Naive thymus-derived CD8-positive, alpha-beta T cell (primary cell): ENCODE measurements around the gene RAI2. TPM values are rescaled to one million over a fixed set of nuclear protein-coding genes. Genes with fewer than 3 reads are reported as not detected.

Experiments used
- ATAC-seq, 2 donors: fragments of 150-1000 bp; cut with Tn5 transposase in 1 of 2; sonication (Bioruptor Pico), chemical (Tn5 transposase) in 1 of 2; 1 replicate in 1 of 2; 2 replicates in 1 of 2; pipeline ENCODE4 v1.10.0; 2021; ENCODE audit warnings: mild to moderate bottlenecking in 2 of 2, moderate library complexity in 2 of 2
- POLR2A ChIA-PET: fragments of 350-600 bp; sonication (Branson Sonifier 250); formaldehyde crosslinking; loops from one replicate; lab custom pipeline; 2021; ENCODE audit warnings: antibody characterized with exemption; lab: Charles Lee
- DNase-seq, 10 donors: peaks; one replicate each; pipeline versions ENCODE4 v3.0.0 to v3.0.0-alpha.2; 2020 to 2022
- H3K27ac Mint-ChIP-seq, 10 donors: one replicate each; pipeline ENCODE4 v1.8.0; 2020 to 2022; ENCODE audit warnings: mild to moderate bottlenecking in 10 of 10, mixed read lengths in 10 of 10, moderate library complexity in 4 of 10, inconsistent platforms in 1 of 10
- H3K27me3 Mint-ChIP-seq, 5 donors: one replicate each; pipeline ENCODE4 v1.8.0; 2021 to 2022; ENCODE audit warnings: mixed read lengths in 5 of 5
- H3K36me3 Mint-ChIP-seq, 3 donors: one replicate each; pipeline ENCODE4 v1.8.0; 2020 to 2022; ENCODE audit warnings: mixed read lengths in 3 of 3, mild to moderate bottlenecking in 2 of 3, inconsistent platforms in 1 of 3
- H3K4me1 Mint-ChIP-seq, 4 donors: one replicate each; pipeline ENCODE4 v1.8.0; 2021 to 2022; ENCODE audit warnings: mixed read lengths in 4 of 4
- H3K4me3 Mint-ChIP-seq, 10 donors: one replicate each; pipeline ENCODE4 v1.8.0; 2020 to 2022; ENCODE audit warnings: mild to moderate bottlenecking in 10 of 10, mixed read lengths in 10 of 10, moderate library complexity in 6 of 10, inconsistent platforms in 1 of 10
- H3K9me3 Mint-ChIP-seq, 9 donors: one replicate each; pipeline ENCODE4 v1.8.0; 2020 to 2022; ENCODE audit warnings: mixed read lengths in 9 of 9, mild to moderate bottlenecking in 3 of 9, inconsistent platforms in 1 of 9, moderate library complexity in 1 of 9
- polyA plus RNA-seq, 3 donors: library from polyadenylated mRNA; unstranded; fragments of 300-500 nt; fragmentation: Illumina TruSeq; gene quantifications; one replicate each; pipeline ENCODE4 v1.2.3, GENCODE V29; 2021
- total RNA-seq, 8 experiments: library from RNA in 2 of 8; stranded (reverse) in 2 of 8; gene quantifications; one replicate each; pipeline ENCODE4 v1.2.3 and lab custom pipeline; 2021 to 2026

The RAI2 gene
- total and polyA plus RNA-seq, 5 experiments from 2014 or later, result 0.92 to 3.2 (median 2.8) TPM

- Mint-ChIP-seq H3K27me3 (no peaks in the 10 kb centered on the region), H3K4me3 (no peak overlapping the region), H3K4me1 (no peaks in the 10 kb centered on the region), H3K9me3 (peaks cover 0 to 7% (median 0%) of the 10 kb centered on the region in 9 donors), H3K27ac (no peak overlapping the region), H3K36me3 (peaks cover 0 to 6% (median 5%) of the 10 kb centered on the region in 3 donors)
- ATAC-seq, result no peak
- no peak for DNase-seq
- POLR2A ChIA-PET, result no interaction called here
Measured at GRCh38 chrX:17826609-17827496, 34.2 kb downstream of the RAI2 start.

GRCh38 chrX:17824980-17825379, 36.1 kb downstream of the RAI2 start:
- POLR2A ChIA-PET, result no interaction called here
- no peak for DNase-seq
- no peak overlapping the region for H3K4me3 Mint-ChIP-seq
- peaks cover 0 to 7% (median 0%) of the 10 kb centered on the region in 9 donors for H3K9me3 Mint-ChIP-seq
- H3K27ac Mint-ChIP-seq, result no peak overlapping the region
- H3K4me1 Mint-ChIP-seq, result peaks cover 0 to 5% (median 0%) of the 10 kb centered on the region in 4 donors
- H3K36me3 Mint-ChIP-seq, result peaks cover 0 to 6% (median 5%) of the 10 kb centered on the region in 3 donors
- no peak for ATAC-seq
- H3K27me3 Mint-ChIP-seq, result no peaks in the 10 kb centered on the region

- H3K36me3 Mint-ChIP-seq, result peaks cover 0 to 5% (median 4%) of the 10 kb centered on the region in 3 donors
- peaks cover 0 to 7% (median 0%) of the 10 kb centered on the region in 9 donors for H3K9me3 Mint-ChIP-seq
- H3K4me1 Mint-ChIP-seq, result peaks cover 0 to 5% (median 0%) of the 10 kb centered on the region in 4 donors
- H3K27ac Mint-ChIP-seq, result no peak overlapping the region
- H3K4me3 Mint-ChIP-seq, result no peak overlapping the region
- no peaks in the 10 kb centered on the region for H3K27me3 Mint-ChIP-seq
- DNase-seq, result no peak
- no peak for ATAC-seq
- POLR2A ChIA-PET, result no interaction called here
Measured at GRCh38 chrX:17822351-17822750, 38.7 kb downstream of the RAI2 start.

DNA sequence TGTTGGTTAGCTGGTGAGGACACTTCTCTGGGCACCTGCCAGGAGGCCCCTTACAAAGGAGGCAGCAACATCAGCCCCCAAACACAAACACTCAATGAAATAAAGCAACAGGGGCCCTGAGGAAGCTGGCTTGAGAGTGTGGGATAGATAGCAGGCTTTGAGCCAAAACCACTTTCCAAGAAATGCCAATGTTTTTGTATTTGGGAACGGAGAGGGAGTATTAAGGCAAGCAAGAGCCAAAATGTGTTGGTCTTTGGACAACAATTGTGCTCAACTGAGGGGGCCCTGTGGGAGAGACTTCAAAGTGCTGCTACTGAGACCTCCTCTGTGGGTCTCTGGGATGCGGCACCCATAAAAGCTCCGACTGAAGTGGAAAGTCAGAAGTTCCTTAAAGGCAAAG, 41.0 kb downstream of the RAI2 start:
- no peaks in the 10 kb centered on the region for H3K9me3 Mint-ChIP-seq
- no peaks in the 10 kb centered on the region for H3K36me3 Mint-ChIP-seq
- ATAC-seq, result no peak
- DNase-seq, result no peak
- no peak overlapping the region for H3K4me3 Mint-ChIP-seq
- POLR2A ChIA-PET, result no interaction called here
- H3K4me1 Mint-ChIP-seq, result peaks cover 0 to 5% (median 0%) of the 10 kb centered on the region in 4 donors
- no peak overlapping the region for H3K27ac Mint-ChIP-seq
- no peaks in the 10 kb centered on the region for H3K27me3 Mint-ChIP-seq

DNA sequence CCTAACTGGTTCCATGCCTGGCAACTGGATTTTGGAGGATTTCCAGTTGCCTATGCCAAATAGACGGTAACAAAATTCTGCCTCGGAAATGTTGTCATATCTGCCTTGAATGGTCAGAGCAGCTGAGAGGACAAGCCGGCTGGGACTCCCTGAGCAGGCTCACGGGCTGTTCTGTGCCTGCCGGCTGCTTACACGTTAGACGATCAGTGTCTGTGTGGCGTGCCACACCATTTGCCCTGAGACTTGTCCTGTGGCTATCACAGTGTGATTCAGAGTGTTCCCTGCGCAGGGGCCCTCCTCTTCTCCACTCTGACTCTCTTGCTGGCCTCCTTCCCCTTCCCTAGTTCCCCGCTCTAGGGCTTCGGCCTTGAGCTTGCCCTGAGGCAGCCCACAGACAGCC, 42.4 kb downstream of the RAI2 start:
- no peak for DNase-seq
- no peaks in the 10 kb centered on the region for H3K9me3 Mint-ChIP-seq
- ATAC-seq, result no peak
- H3K27ac Mint-ChIP-seq, result no peak overlapping the region
- POLR2A ChIA-PET, result no interaction called here
- no peaks in the 10 kb centered on the region for H3K36me3 Mint-ChIP-seq
- H3K4me3 Mint-ChIP-seq, result no peak overlapping the region
- H3K27me3 Mint-ChIP-seq, result no peaks in the 10 kb centered on the region
- peaks cover 0 to 5% (median 0%) of the 10 kb centered on the region in 4 donors for H3K4me1 Mint-ChIP-seq

DNA sequence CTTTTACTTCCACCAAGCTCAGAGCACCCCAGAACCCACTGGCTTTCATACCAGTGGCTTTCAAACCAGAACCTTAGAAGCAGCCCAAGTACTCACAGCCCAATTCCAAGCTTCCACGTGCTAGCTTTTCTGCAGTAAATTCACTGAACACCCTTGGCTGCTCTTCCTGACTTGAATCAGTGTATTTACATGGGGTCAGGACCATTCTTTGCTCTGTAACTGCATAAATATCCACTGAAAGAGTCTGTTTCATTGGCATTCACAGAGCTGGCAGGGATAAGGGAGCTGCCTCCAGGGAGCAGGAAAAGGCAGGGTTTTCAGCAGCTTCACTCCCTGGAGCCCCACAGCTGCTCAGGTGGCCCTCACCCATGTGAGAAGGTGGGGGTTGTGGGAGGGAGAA, 43.8 kb downstream of the RAI2 start:
- POLR2A ChIA-PET, result interaction anchor here (0.6 kb wide), 1 partner anchor 1530 kb away, joined by 3 read pairs; no protein-coding TSS in a partner anchor
- Mint-ChIP-seq H3K36me3 (no peaks in the 10 kb centered on the region), H3K4me1 (peaks cover 0 to 5% (median 0%) of the 10 kb centered on the region in 4 donors), H3K27me3 (no peaks in the 10 kb centered on the region), H3K4me3 (no peak overlapping the region), H3K9me3 (no peaks in the 10 kb centered on the region), H3K27ac (no peak overlapping the region)
- DNase-seq (no peak), ATAC-seq (no peak)

DNA sequence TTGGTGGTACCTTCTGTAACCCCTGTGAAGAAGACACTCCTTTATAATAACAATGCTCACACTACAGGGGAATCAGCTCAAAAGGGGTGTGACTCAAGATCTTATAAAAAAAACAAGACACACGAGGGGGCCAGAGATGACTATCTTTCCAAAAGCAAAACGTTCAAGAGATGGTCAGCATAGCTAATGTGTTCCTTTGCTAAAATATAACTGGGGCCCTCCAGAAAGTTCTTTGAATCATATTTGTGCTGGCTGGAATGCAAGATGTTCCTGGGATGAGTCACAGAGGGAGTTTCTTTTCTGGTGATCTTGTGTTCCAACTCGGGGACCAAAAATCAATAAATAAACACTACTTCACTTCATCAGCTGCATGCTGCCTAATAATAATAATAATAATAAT, 46.5 kb downstream of the RAI2 start:
- no peaks in the 10 kb centered on the region for H3K36me3 Mint-ChIP-seq
- H3K4me1 Mint-ChIP-seq, result no peaks in the 10 kb centered on the region
- no peak overlapping the region for H3K27ac Mint-ChIP-seq
- DNase-seq (no peak), ATAC-seq (no peak)
- H3K27me3 Mint-ChIP-seq, result no peaks in the 10 kb centered on the region
- POLR2A ChIA-PET, result no interaction called here
- no peak overlapping the region for H3K4me3 Mint-ChIP-seq
- H3K9me3 Mint-ChIP-seq, result no peaks in the 10 kb centered on the region

- H3K27ac Mint-ChIP-seq, result no peak overlapping the region
- no peaks in the 10 kb centered on the region for H3K4me1 Mint-ChIP-seq
- DNase-seq, result no peak
- no peaks in the 10 kb centered on the region for H3K36me3 Mint-ChIP-seq
- H3K27me3 Mint-ChIP-seq, result no peaks in the 10 kb centered on the region
- no peak overlapping the region for H3K4me3 Mint-ChIP-seq
- no peaks in the 10 kb centered on the region for H3K9me3 Mint-ChIP-seq
- no peak for ATAC-seq
- POLR2A ChIA-PET, result no interaction called here
Measured at GRCh38 chrX:17814059-17814458, 47.0 kb downstream of the RAI2 start.

DNA sequence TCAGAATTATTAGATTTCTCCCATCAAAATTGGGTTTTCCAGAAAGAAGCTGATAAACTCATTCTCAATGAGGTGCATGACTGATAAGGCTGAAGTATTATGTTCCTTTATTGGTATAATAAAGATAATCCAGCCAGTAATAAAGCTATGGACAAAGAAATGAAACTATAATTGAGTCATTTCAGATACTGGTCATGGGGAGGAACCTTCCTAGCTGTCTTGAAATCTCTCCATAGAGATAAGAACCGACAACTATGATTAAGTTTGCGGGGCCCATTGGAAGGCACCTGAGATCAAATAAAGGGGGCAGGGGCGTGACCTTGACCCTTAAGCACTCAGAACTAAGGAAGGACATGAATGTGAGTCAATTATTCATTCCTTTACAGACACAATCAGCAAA, 47.8 kb downstream of the RAI2 start:
- no peak for DNase-seq
- Mint-ChIP-seq H3K27me3 (no peaks in the 10 kb centered on the region), H3K27ac (no peak overlapping the region), H3K36me3 (no peaks in the 10 kb centered on the region), H3K4me1 (no peaks in the 10 kb centered on the region), H3K9me3 (no peaks in the 10 kb centered on the region), H3K4me3 (no peak overlapping the region)
- no peak for ATAC-seq
- POLR2A ChIA-PET, result no interaction called here

- no peaks in the 10 kb centered on the region for H3K27me3 Mint-ChIP-seq
Measured at GRCh38 chrX:17812763-17813162, 48.3 kb downstream of the RAI2 start.

GRCh38 chrX:17809984-17810383, 51.1 kb downstream of the RAI2 start:
- no peak overlapping the region for H3K4me3 Mint-ChIP-seq
- POLR2A ChIA-PET, result no interaction called here
- ATAC-seq (no peak), DNase-seq (no peak)
- H3K27ac Mint-ChIP-seq, result no peak overlapping the region
- no peaks in the 10 kb centered on the region for H3K36me3 Mint-ChIP-seq
- H3K4me1 Mint-ChIP-seq, result no peaks in the 10 kb centered on the region
- H3K9me3 Mint-ChIP-seq, result no peaks in the 10 kb centered on the region
- no peaks in the 10 kb centered on the region for H3K27me3 Mint-ChIP-seq

More at GRCh38 chrX:17812763-17813162, 48.3 kb downstream of the RAI2 start:
- no peak overlapping the region for H3K4me3 Mint-ChIP-seq
- H3K27ac Mint-ChIP-seq, result no peak overlapping the region
- no peak for ATAC-seq
- H3K9me3 Mint-ChIP-seq, result no peaks in the 10 kb centered on the region
- no peaks in the 10 kb centered on the region for H3K36me3 Mint-ChIP-seq
- H3K4me1 Mint-ChIP-seq, result no peaks in the 10 kb centered on the region
- POLR2A ChIA-PET, result no interaction called here
- no peak for DNase-seq

DNA sequence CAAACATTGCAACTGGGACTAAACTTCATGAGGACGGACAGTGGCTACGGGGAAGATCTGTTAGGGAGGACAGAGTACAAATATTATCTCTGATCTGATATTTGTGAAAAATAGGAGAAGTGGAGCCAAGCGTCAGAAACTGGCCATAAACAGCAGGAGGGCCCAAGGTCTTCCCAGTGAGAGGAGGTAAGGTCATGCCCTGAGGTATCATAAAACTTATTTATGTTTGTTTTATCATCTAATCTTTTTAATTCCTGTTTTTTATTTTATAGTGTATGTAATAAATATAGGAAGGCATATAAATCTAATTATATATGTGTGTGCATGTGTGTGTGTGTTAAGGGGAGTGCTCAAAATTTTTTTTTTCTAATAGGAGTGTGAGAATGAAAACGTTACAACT, 51.8 kb downstream of the RAI2 start:
- H3K27ac Mint-ChIP-seq, result peak overlapping the region in 1 of 10 donors; percentile 60
- no peaks in the 10 kb centered on the region for H3K36me3 Mint-ChIP-seq
- H3K27me3 Mint-ChIP-seq, result no peaks in the 10 kb centered on the region
- H3K4me1 Mint-ChIP-seq, result no peaks in the 10 kb centered on the region
- no peak overlapping the region for H3K4me3 Mint-ChIP-seq
- no peaks in the 10 kb centered on the region for H3K9me3 Mint-ChIP-seq
- DNase-seq, result no peak
- POLR2A ChIA-PET, result no interaction called here
- ATAC-seq, result no peak

- no peak overlapping the region for H3K4me3 Mint-ChIP-seq
- no peaks in the 10 kb centered on the region for H3K4me1 Mint-ChIP-seq
- peaks cover 0 to 4% (median 0%) of the 10 kb centered on the region in 3 donors for H3K36me3 Mint-ChIP-seq
- H3K9me3 Mint-ChIP-seq, result no peaks in the 10 kb centered on the region
- H3K27me3 Mint-ChIP-seq, result no peaks in the 10 kb centered on the region
- no peak for DNase-seq
- POLR2A ChIA-PET, result no interaction called here
- no peak for ATAC-seq
- H3K27ac Mint-ChIP-seq, result no peak overlapping the region
Measured at GRCh38 chrX:17805120-17805519, 56.0 kb downstream of the RAI2 start.
